AG08396 (cell line): ENCODE results near the gene TTC17.
"Not testable (repeated sequence)": the region's sequence is repeated elsewhere in the genome, so short reads cannot be mapped to it uniquely, and the experiment has no call there.

Experiments used
- DNase-seq: peaks from one replicate; pipeline ENCODE4 v3.0.0; 2012; ENCODE audit warnings: low spot score, mixed read lengths

Gene TTC17

GRCh38 chr11:43467958-43468357, 109.2 kb downstream of the TTC17 start:
- no peak for DNase-seq

GRCh38 chr11:43477491-43477890, 118.8 kb downstream of the TTC17 start:
- not testable (repeated sequence) for DNase-seq

- no peak for DNase-seq
Measured at GRCh38 chr11:43486141-43486540, 127.4 kb downstream of the TTC17 start.

- no peak for DNase-seq
Measured at GRCh38 chr11:43489869-43490465, 131.2 kb downstream of the TTC17 start.

- DNase-seq = no peak
Measured at GRCh38 chr11:43492701-43493100, 134.0 kb downstream of the TTC17 start.

- DNase-seq = no peak
Measured at GRCh38 chr11:43493431-43493830, 134.7 kb downstream of the TTC17 start.

GRCh38 chr11:43497144-43497543, 138.4 kb downstream of the TTC17 start:
- DNase-seq = no peak

- DNase-seq = no peak
Measured at GRCh38 chr11:43498561-43498960, 139.8 kb downstream of the TTC17 start.

- no peak for DNase-seq
Measured at GRCh38 chr11:43503417-43503816, 144.7 kb downstream of the TTC17 start.

GRCh38 chr11:43504316-43504950, 145.7 kb downstream of the TTC17 start:
- DNase-seq = no peak

GRCh38 chr11:43505171-43505570, 146.5 kb downstream of the TTC17 start:
- no peak for DNase-seq

- DNase-seq = no peak
Measured at GRCh38 chr11:43507171-43507570, 148.5 kb downstream of the TTC17 start.

GRCh38 chr11:43508511-43508918, 149.8 kb downstream of the TTC17 start:
- DNase-seq = no peak

- no peak for DNase-seq
Measured at GRCh38 chr11:43511959-43512358, 153.2 kb downstream of the TTC17 start.

GRCh38 chr11:43515090-43515489, 156.4 kb downstream of the TTC17 start:
- DNase-seq = no peak

- no peak for DNase-seq
Measured at GRCh38 chr11:43516316-43516850, 157.7 kb downstream of the TTC17 start.

- peak; percentile 32 for DNase-seq
Measured at GRCh38 chr11:43517518-43517917, 158.8 kb downstream of the TTC17 start.

GRCh38 chr11:43518408-43519160, 159.9 kb downstream of the TTC17 start:
- DNase-seq = peak; percentile 59

GRCh38 chr11:43521471-43521870, 162.8 kb downstream of the TTC17 start:
- no peak for DNase-seq

GRCh38 chr11:43523632-43524031, 164.9 kb downstream of the TTC17 start:
- DNase-seq = no peak

- DNase-seq = no peak
Measured at GRCh38 chr11:43532041-43532440, 173.3 kb downstream of the TTC17 start.

- no peak for DNase-seq
Measured at GRCh38 chr11:43537833-43538615, 179.3 kb downstream of the TTC17 start.
